ENCODE measurements around the gene SLC17A7.

Gene SLC17A7

DNA sequence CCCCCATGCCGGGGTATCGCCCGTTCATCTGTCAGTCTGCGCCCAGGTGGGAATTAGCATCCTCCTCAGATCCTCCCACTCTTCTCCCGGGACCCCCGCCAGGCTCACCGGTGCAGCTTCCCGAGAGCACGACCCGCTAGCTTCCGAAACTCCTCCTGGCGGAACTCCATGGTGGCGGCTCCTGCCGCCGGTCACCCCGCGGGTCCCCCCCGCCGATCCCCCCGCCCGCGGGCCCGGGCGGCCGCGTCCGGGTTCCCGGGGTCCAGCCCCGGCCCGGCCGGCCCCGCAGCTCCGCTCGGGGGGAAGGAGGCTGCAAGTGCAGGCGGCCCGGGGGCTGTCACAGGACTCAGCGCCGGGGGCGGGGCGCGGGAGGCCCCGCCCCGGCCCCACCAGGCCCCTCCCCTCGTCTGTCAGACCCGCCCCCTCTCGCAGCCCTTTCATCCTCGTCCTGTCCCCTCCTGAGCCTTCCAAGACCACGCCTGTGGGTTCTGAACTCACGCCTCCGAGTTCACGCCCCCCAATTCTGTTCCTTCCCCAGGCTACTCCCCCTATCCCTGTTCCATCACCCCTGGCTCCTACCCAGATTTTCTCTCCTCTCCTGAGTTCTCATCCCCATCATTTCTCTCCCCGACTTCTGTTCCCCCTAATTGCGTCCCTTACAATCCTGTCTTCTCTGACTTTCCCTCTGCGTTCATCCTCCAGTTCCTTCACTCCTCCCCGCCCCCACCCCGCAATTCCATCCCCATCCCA, at the start of gene SLC17A7:
SLC17A7 (minus strand) TSS at position 318 of the 750 bp plus-strand sequence; CDS start at position 170, 148 bp downstream.
- TF ChIP-seq, protein P1, sequence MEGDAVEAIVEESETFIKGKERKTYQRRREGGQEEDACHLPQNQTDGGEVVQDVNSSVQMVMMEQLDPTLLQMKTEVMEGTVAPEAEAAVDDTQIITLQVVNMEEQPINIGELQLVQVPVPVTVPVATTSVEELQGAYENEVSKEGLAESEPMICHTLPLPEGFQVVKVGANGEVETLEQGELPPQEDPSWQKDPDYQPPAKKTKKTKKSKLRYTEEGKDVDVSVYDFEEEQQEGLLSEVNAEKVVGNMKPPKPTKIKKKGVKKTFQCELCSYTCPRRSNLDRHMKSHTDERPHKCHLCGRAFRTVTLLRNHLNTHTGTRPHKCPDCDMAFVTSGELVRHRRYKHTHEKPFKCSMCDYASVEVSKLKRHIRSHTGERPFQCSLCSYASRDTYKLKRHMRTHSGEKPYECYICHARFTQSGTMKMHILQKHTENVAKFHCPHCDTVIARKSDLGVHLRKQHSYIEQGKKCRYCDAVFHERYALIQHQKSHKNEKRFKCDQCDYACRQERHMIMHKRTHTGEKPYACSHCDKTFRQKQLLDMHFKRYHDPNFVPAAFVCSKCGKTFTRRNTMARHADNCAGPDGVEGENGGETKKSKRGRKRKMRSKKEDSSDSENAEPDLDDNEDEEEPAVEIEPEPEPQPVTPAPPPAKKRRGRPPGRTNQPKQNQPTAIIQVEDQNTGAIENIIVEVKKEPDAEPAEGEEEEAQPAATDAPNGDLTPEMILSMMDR (IDR thresholded peaks at IDR 0.05), result 0 out of 2 replicates have a peak, but pooled peaks have one; percentile 6
- no peak for TF ChIP-seq ZFX (IDR thresholded peaks at IDR 0.05; ENCODE audit: borderline replicate concordance)
- H3K27ac ChIP-seq, result peak within 1 kb of the TSS; percentile 95

DNA sequence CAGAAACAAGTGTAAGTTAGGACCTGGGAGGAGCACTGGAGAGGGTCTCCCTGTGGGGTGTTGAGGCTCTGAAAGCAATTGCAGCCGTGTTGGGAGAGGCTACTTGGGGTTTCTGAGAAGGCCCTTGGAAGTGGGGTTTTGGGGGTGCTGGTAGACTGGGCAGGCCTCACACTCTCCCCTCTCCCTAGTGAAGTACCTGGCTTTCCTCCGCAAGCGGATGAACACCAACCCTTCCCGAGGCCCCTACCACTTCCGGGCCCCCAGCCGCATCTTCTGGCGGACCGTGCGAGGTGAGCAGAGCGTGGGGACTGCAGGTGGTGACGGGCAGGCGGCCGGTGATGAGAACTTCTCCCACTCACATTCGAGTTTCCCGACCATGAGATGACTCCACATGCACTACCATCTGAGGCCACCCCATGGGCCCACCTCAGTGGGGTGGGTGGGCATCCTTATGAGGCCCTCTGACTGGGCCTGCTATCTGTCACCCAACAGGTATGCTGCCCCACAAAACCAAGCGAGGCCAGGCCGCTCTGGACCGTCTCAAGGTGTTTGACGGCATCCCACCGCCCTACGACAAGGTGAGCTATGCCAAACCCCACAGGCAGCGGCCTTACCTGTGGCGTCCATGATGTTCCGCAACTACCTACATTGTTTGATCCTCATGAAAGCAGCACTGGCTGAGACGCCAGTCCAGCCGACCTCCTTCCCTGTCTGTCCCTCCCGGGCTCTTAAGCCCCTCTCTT, 49.1 kb upstream of the SLC17A7 start:
- H3K27ac ChIP-seq, result peak overlapping the region; percentile 98
- TF ChIP-seq, protein P1 (IDR thresholded peaks at IDR 0.05), result no peak
- TF ChIP-seq ZFX (IDR thresholded peaks at IDR 0.05; ENCODE audit: borderline replicate concordance), result no peak

DNA sequence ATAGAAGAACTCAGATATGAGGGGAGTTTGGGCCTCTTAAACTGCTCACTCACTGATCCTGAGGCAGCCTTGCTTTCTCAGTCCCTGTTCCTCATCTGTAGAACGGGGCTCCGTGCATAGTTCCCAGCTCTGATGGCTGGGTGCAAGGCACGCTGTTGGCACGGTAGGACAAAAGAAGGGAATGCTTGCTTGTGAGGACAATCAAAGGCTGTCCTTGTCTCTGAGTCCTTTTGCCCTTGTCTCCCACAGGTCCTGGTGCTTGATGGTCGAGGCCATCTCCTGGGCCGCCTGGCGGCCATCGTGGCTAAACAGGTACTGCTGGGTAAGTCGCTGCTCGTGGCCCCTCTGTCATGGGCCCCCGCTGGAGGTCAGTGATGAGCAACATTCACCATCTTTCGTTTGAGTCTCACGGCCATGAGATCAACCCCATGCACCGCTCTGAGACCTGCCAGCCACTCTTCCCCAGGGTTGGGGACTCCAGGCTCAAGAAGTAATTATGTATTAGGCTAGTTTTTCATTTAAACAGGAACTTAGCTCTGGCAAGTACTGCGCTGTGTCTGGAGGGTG, 48.4 kb upstream of the SLC17A7 start:
- peak overlapping the region; percentile 98 for H3K27ac ChIP-seq
- TF ChIP-seq, protein P1 (IDR thresholded peaks at IDR 0.05), result 0 out of 2 replicates have a peak, but pooled peaks have one; percentile 4
- no peak for TF ChIP-seq ZFX (IDR thresholded peaks at IDR 0.05; ENCODE audit: borderline replicate concordance)

DNA sequence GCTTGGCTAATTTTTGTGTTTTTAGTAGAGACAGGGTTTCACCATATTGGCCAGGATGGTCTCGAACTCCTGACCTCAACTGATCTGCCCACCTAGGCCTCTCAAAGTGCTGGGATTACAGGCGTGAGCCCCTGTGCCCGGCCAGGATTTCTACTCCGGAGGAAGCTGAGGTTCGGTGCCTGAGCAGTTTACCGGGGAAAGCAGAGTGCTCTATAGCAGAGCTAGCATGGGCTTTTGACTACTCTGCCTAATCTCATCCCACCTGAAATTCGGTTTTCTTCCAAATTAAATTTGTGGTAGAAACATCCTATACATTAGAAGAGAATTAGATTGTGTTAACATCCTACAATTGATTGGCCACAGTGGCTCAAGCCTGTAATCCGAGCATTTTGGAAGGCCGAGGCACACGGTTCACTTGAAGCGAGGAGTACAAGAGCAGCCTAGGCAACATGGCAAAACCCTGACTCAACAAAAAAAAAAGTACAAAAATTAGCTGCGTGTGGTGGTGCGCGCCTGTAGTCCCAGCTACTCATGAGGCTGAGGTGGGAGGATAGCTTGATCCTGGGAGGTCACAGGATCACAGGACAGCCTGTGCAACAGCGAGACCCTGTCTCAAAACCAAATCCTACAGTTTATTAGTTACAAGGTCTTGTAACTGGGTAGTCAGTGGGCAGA, 47.7 kb upstream of the SLC17A7 start:
- H3K27ac ChIP-seq, result peak overlapping the region; percentile 98

DNA sequence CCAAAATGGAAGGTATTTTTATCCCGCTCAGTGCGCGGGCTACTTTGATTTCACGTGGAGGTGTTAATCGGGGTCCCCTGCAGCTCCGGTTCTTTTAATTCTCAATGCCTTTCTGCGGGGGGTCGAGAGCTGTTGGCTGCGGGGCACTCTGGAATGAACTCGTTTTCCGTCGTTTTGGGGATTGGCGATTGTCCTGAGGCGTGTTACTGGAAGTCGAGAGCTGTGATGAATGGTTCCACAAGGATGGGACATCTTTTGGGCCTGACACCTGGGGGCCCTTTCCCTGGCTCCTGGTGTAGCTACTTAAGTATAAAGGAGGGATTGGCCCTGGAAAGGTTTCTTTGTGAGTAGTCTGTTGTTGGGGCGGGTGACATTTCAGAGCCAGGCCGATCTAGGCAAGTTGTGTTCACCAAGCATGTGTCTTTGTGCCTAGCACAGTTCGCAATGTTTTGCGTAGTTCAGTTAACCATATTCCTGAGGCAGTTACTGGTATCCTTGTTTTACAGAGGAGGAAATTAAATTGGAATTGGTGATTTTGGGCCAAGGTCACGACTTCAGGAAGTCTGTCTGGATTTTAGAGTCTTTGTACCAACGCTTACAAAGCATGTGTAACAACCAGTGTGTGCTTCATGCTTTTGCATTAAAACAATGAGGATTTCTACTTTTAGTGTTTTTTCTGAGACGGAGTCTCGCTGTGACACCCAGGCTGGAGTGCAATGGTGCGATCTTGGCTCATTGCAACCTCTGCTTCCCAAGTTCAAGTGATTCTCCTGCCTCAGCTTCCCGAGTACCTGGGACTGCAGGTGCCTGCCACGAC, 46.9 kb upstream of the SLC17A7 start:
- TF ChIP-seq ZFX (IDR thresholded peaks at IDR 0.05; ENCODE audit: borderline replicate concordance), result no peak
- TF ChIP-seq, protein P1 (IDR thresholded peaks at IDR 0.05), result no peak
- peak overlapping the region; percentile 98 for H3K27ac ChIP-seq

More for the DNA sequence above, 47.7 kb upstream of the SLC17A7 start:
- TF ChIP-seq, protein P1 (IDR thresholded peaks at IDR 0.05), result no peak
- no peak for TF ChIP-seq ZFX (IDR thresholded peaks at IDR 0.05; ENCODE audit: borderline replicate concordance)

DNA sequence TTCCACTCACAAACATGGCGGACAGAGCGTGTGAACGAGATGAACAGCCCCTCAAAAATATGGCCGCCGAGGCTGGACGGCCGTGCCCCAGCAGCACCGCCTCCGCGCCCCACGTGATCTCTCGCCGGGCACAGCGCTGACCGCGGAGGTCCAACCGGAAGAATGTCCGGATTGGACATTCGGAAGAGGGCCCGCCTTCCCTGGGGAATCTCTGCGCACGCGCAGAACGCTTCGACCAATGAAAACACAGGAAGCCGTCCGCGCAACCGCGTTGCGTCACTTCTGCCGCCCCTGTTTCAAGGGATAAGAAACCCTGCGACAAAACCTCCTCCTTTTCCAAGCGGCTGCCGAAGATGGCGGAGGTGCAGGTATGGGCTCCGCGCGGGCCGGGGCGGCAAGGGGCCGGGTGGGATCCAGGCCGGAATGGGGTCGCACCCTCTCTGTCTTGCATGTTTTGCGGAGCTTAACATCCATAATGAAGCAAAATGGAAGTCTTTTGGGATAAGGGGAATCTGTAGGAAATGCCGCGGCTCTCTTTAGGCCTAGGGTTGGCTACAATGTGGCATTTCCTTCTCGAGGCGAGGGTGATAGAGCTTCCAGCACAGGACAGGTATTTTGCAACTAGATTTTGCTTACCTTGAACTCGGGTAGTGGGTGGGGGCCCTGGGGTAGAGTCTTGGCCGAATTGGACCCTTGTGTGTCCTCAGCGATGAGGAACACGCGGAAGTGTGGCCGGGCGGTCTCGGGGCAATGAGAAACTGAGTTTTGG, 46.1 kb upstream of the SLC17A7 start, which contains the start of gene RPL13A:
RPL13A (plus strand) TSS at position 332 of the 769 bp plus-strand sequence; CDS start at position 354, 22 bp downstream.
- TF ChIP-seq ZFX (IDR thresholded peaks at IDR 0.05; ENCODE audit: borderline replicate concordance), result no peak
- TF ChIP-seq, protein P1 (IDR thresholded peaks at IDR 0.05), result no peak
- H3K27ac ChIP-seq, result peak within 1 kb of the TSS; percentile 98
